H1 (cell line): ENCODE results near the gene GNRHR. TPM values are rescaled to one million over a fixed set of nuclear protein-coding genes. Genes with fewer than 3 reads are reported as not detected.

Experiments used
- CTCF ChIA-PET: fragments of 300-600 bp; sonication (Branson Sonifier 250); formaldehyde crosslinking; loops from one replicate; lab custom pipeline; 2021; ENCODE audit not compliant: partially characterized antibody; lab: Charles Lee
- POLR2A ChIA-PET: fragments of 300-600 bp; sonication (Branson Sonifier 250); formaldehyde crosslinking; loops from one replicate; lab custom pipeline; 2021; ENCODE audit warnings: inconsistent platforms; ENCODE audit not compliant: partially characterized antibody; lab: Charles Lee
- DNase-seq, 2 experiments: peaks; one replicate each; pipeline versions ENCODE4 v3.0.0 to v3.0.0-alpha.2; 2010 to 2022; ENCODE audit warnings: low spot score in 2 of 2, low read depth in 1 of 2, mixed read lengths in 1 of 2
- FAIRE-seq: peaks from 2 replicates; lab custom pipeline; 2011; peaks lifted over from hg19 to GRCh38; lab: Jason Lieb, UNC
- H2AFZ ChIP-seq: 2 replicates; pipeline ENCODE4 v1.8.1; 2012; ENCODE audit warnings: low read length, inconsistent platforms
- H2AK5ac ChIP-seq: 2 replicates; pipeline ENCODE4 v1.6.1; 2013; ENCODE audit warnings: low read depth, low read length
- H2BK120ac ChIP-seq: replicated peaks from 2 replicates; pipeline ENCODE3; 2013; ENCODE audit warnings: low read depth, low read length, inconsistent platforms
- H2BK12ac ChIP-seq: 2 replicates; pipeline ENCODE4 v1.6.1; 2013; ENCODE audit warnings: low read depth, low read length
- H2BK15ac ChIP-seq: 2 replicates; pipeline ENCODE4 v1.6.1; 2013; ENCODE audit warnings: low read length
- H2BK20ac ChIP-seq: 2 replicates; pipeline ENCODE4 v1.6.1; 2013; ENCODE audit warnings: low read length
- H2BK5ac ChIP-seq: 2 replicates; pipeline ENCODE4 v1.6.1; 2013; ENCODE audit warnings: low read depth, low read length
- H3K14ac ChIP-seq: 2 replicates; pipeline ENCODE4 v1.6.1; 2013; ENCODE audit warnings: inconsistent platforms; ENCODE audit not compliant: insufficient read length
- H3K18ac ChIP-seq: 2 replicates; pipeline ENCODE4 v1.6.1; 2013; ENCODE audit warnings: low read length; ENCODE audit errors: extremely low read depth
- H3K23ac ChIP-seq: 2 replicates; pipeline ENCODE4 v1.6.1; 2013; ENCODE audit warnings: inconsistent platforms; ENCODE audit not compliant: insufficient read length
- H3K23me2 ChIP-seq: 2 replicates; pipeline ENCODE4 v1.6.1; 2013; ENCODE audit warnings: low read depth, low read length
- H3K27ac ChIP-seq: 2 replicates; pipeline ENCODE4 v1.6.1; 2011; ENCODE audit warnings: low read depth, low read length, inconsistent platforms
- H3K27me3 ChIP-seq, 4 experiments: replicated peaks in 1 of 4; 1 replicate in 1 of 4; 2 replicates in 3 of 4; pipeline versions ENCODE4 v1.6.1 to v1.8.1; 2011 to 2013; ENCODE audit warnings: low read length in 3 of 4, mild to moderate bottlenecking in 3 of 4, inconsistent platforms in 2 of 4, mixed read lengths in 2 of 4, moderate library complexity in 1 of 4; ENCODE audit not compliant: control insufficient read depth in 3 of 4, insufficient read depth in 3 of 4; ENCODE audit errors: extremely low read depth in 1 of 4
- H3K36me3 ChIP-seq, 4 experiments: 2 replicates each; pipeline versions ENCODE4 v1.6.1 to v1.8.1; 2011 to 2013; ENCODE audit warnings: mild to moderate bottlenecking in 4 of 4, low read length in 3 of 4, moderate library complexity in 2 of 4, control low read depth in 1 of 4, inconsistent platforms in 1 of 4; ENCODE audit not compliant: insufficient read depth in 4 of 4, control insufficient read depth in 2 of 4
- H3K4ac ChIP-seq: replicated peaks from 2 replicates; pipeline ENCODE3; 2013; ENCODE audit warnings: low read length, low read depth, mixed read lengths, inconsistent platforms; ENCODE audit not compliant: insufficient read length
- H3K4me1 ChIP-seq, 4 experiments: replicated peaks in 1 of 4; 1 replicate in 1 of 4; 2 replicates in 3 of 4; pipeline versions ENCODE4 v1.6.1 to v1.8.1; 2011 to 2013; ENCODE audit warnings: low read length in 3 of 4, inconsistent platforms in 2 of 4, mixed read lengths in 1 of 4; ENCODE audit not compliant: insufficient read depth in 4 of 4, control insufficient read depth in 3 of 4
- H3K4me2 ChIP-seq, 2 experiments: 2 replicates each; pipeline versions ENCODE4 v1.6.1 to v1.8.1; 2011 to 2013; ENCODE audit warnings: low read depth in 2 of 2, low read length in 2 of 2, control low read depth in 1 of 2, inconsistent platforms in 1 of 2, mild to moderate bottlenecking in 1 of 2; ENCODE audit not compliant: insufficient read depth in 1 of 2
- H3K4me3 ChIP-seq, 4 experiments: fragments of 200-600, 300-600 bp in 1 of 4; sonication (generic), shearing (Covaris generic), sonication (Bioruptor Twin) in 1 of 4; 2 replicates each; pipeline versions ENCODE4 v1.5.1 to v1.8.1; 2011 to 2016; ENCODE audit warnings: low read length in 4 of 4, low read depth in 3 of 4, control low read depth in 2 of 4, inconsistent platforms in 2 of 4, mild to moderate bottlenecking in 2 of 4, mixed read lengths in 1 of 4, moderate library complexity in 1 of 4; ENCODE audit not compliant: insufficient read depth in 2 of 4; ENCODE audit errors: extremely low read depth in 1 of 4
- H3K56ac ChIP-seq: replicated peaks from 2 replicates; pipeline ENCODE3; 2013; ENCODE audit warnings: low read depth, mild to moderate bottlenecking, mixed read lengths, low read length, inconsistent platforms; ENCODE audit not compliant: insufficient read length
- H3K79me1 ChIP-seq: 2 replicates; pipeline ENCODE4 v1.6.1; 2013; ENCODE audit warnings: low read depth, low read length, control low read depth
- H3K79me2 ChIP-seq, 2 experiments: 2 replicates each; pipeline versions ENCODE4 v1.6.1 to v1.8.1; 2012 to 2013; ENCODE audit warnings: low read length in 2 of 2, mild to moderate bottlenecking in 2 of 2, inconsistent platforms in 1 of 2; ENCODE audit not compliant: insufficient read depth in 2 of 2, control insufficient read depth in 1 of 2
- H3K9ac ChIP-seq, 4 experiments: replicated peaks in 1 of 4; 1 replicate in 1 of 4; 2 replicates in 3 of 4; pipeline versions ENCODE4 v1.6.1 to v1.8.1; 2011 to 2013; ENCODE audit warnings: low read depth in 3 of 4, low read length in 3 of 4, control low read depth in 2 of 4, mild to moderate bottlenecking in 2 of 4, moderate library complexity in 2 of 4, inconsistent platforms in 1 of 4; ENCODE audit errors: extremely low read depth in 1 of 4
- H3K9me3 ChIP-seq, 2 experiments: 2 replicates each; pipeline versions ENCODE4 v1.6.1 to v1.8.1; 2012 to 2013; ENCODE audit warnings: mild to moderate bottlenecking in 2 of 2, moderate library complexity in 2 of 2, control low read depth in 1 of 2, inconsistent platforms in 1 of 2, low read depth in 1 of 2, low read length in 1 of 2, mixed read lengths in 1 of 2; ENCODE audit not compliant: insufficient read depth in 2 of 2
- H4K20me1 ChIP-seq, 2 experiments: replicated peaks in 1 of 2; 2 replicates each; pipeline versions ENCODE3 to v1.8.1; 2011 to 2013; ENCODE audit warnings: inconsistent platforms in 2 of 2, low read length in 2 of 2, mild to moderate bottlenecking in 1 of 2; ENCODE audit not compliant: insufficient read depth in 2 of 2, control insufficient read depth in 1 of 2
- H4K5ac ChIP-seq: 2 replicates; pipeline ENCODE4 v1.6.1; 2013; ENCODE audit warnings: low read length, low read depth, mixed read lengths, inconsistent platforms; ENCODE audit not compliant: insufficient read length
- H4K8ac ChIP-seq: 2 replicates; pipeline ENCODE4 v1.8.0; 2013; ENCODE audit warnings: mild to moderate bottlenecking, moderate library complexity, low read length, inconsistent platforms; ENCODE audit not compliant: insufficient read depth; ENCODE audit errors: extremely low read depth
- H4K91ac ChIP-seq: replicated peaks from 2 replicates; pipeline ENCODE3; 2013; ENCODE audit warnings: low read length, mixed read lengths, inconsistent platforms; ENCODE audit not compliant: insufficient read length
- ASH2L ChIP-seq: fragments of 200-600, 300-600 bp; sonication (generic); IDR thresholded peaks from one replicate; pipeline ENCODE4 v1.7.1; 2017; ENCODE audit warnings: low read length
- BACH1 ChIP-seq: IDR thresholded peaks from 2 replicates; pipeline ENCODE4 v1.6.1; 2012; ENCODE audit warnings: low read length, improper control_type of control experiment
- CREB1 ChIP-seq: IDR thresholded peaks from 2 replicates; pipeline ENCODE4 v1.6.1; 2012; ENCODE audit warnings: inconsistent platforms
- KDM4A ChIP-seq: IDR thresholded peaks from one replicate; pipeline ENCODE4 v1.7.1; 2012; ENCODE audit warnings: low read depth, mild to moderate bottlenecking, moderate library complexity, low read length, inconsistent platforms; ENCODE audit not compliant: severe bottlenecking
- KDM5A ChIP-seq: fragments of 200-600 bp; IDR thresholded peaks from 2 replicates; pipeline ENCODE4 v1.7.1; 2012; ENCODE audit warnings: mild to moderate bottlenecking, low read length, inconsistent platforms, mixed read lengths
- NRF1 ChIP-seq: IDR thresholded peaks from 2 replicates; pipeline ENCODE4 v1.6.1; 2011; ENCODE audit warnings: mild to moderate bottlenecking, low read depth, low read length, improper control_type of control experiment
- POLR2AphosphoS5 ChIP-seq: IDR thresholded peaks from 2 replicates; pipeline ENCODE4 v1.6.1; 2011; ENCODE audit warnings: low read depth, low read length
- POU5F1 ChIP-seq: IDR thresholded peaks from 2 replicates; pipeline ENCODE4 v1.6.1; 2011; ENCODE audit warnings: low read depth, mild to moderate bottlenecking, low read length, moderate library complexity
- RBBP5 ChIP-seq: IDR thresholded peaks from 2 replicates; pipeline ENCODE4 v1.7.1; 2012; ENCODE audit warnings: low read depth, mild to moderate bottlenecking, inconsistent platforms, low read length, moderate library complexity, borderline replicate concordance
- RFX5 ChIP-seq: IDR thresholded peaks from 2 replicates; pipeline ENCODE4 v1.6.1; 2011; ENCODE audit warnings: low read depth, low read length, improper control_type of control experiment, borderline replicate concordance
- RNF2 ChIP-seq: fragments of 200-900, 300-1000 bp; sonication (generic); IDR thresholded peaks from 2 replicates; pipeline ENCODE4 v1.7.1; 2016; ENCODE audit warnings: borderline replicate concordance, low read depth, mild to moderate bottlenecking, antibody characterized with exemption, low read length; ENCODE audit not compliant: poor library complexity, severe bottlenecking; ENCODE audit errors: missing control alignments
- RXRA ChIP-seq: IDR thresholded peaks from 2 replicates; pipeline ENCODE4 v1.6.1; 2011; ENCODE audit warnings: low read depth, mild to moderate bottlenecking, low read length, moderate library complexity; ENCODE audit not compliant: insufficient read depth
- SP1 ChIP-seq: IDR thresholded peaks from 2 replicates; pipeline ENCODE4 v1.6.1; 2011; ENCODE audit warnings: low read depth, low read length
- YY1 ChIP-seq: IDR thresholded peaks from 2 replicates; pipeline ENCODE4 v1.6.1; 2011; ENCODE audit warnings: low read depth, mild to moderate bottlenecking, low read length
- WGBS, 2 experiments: shearing (Covaris generic) in 1 of 2; methylation state at CpG; one replicate each; pipeline versions ENCODE4 v1.1.6 to v1.1.7; 2013 to 2015; ENCODE audit warnings: low lambda C conversion rate in 2 of 2, mixed read lengths in 2 of 2, inconsistent platforms in 1 of 2, low coverage in 1 of 2, missing lambda C conversion rate in 1 of 2; ENCODE audit not compliant: insufficient replicate concordance in 2 of 2, insufficient coverage in 1 of 2, insufficient read length in 1 of 2; ENCODE audit errors: extremely low coverage in 1 of 2, missing lambda C conversion rate in 1 of 2; 5-methylcytosine and 5-hydroxymethylcytosine counted together
- long read RNA-seq, 2 experiments: library from RNA in 1 of 2; library from capped mRNA in 1 of 2; stranded (forward); transcript quantifications; one replicate each; pipeline ENCODE4 v2.0.0, GENCODE V29; 2021; ENCODE audit warnings: inconsistent platforms in 1 of 2
- polyA minus RNA-seq, 3 experiments: library from RNA; depleted of rRNA, polyadenylated mRNA; stranded (reverse); fragments of >200 nt; gene quantifications; 1 replicate in 2 of 3; 2 replicates in 1 of 3; pipeline ENCODE4 v1.2.3, GENCODE V29; 2011
- polyA plus RNA-seq, 7 experiments: library from polyadenylated mRNA; depleted of rRNA in 3 of 7; stranded (reverse) in 5 of 7; unstranded in 2 of 7; fragments of >200 nt in 5 of 7; fragments of 200-250 nt in 2 of 7; gene quantifications; 1 replicate in 5 of 7; 2 replicates in 1 of 7; 4 replicates in 1 of 7; pipeline versions ENCODE4 v1.2.1 to v1.2.3, GENCODE V29; 2011 to 2013; ENCODE audit warnings: missing spikeins in 2 of 7, mixed read lengths in 2 of 7
- total RNA-seq: library from RNA; stranded (reverse); fragmentation: NEBNext Ultra II Directional; extraction: Animal tissue kit (Norgen Biotek cat#: 25700); gene quantifications from 2 replicates; pipeline ENCODE4 v1.2.1, GENCODE V29; 2021

The GNRHR gene
- total RNA-seq = not detected in 2 replicates
- polyA plus RNA-seq (2011; rRNA removed) = not detected in 2 replicates
- not detected for polyA plus RNA-seq (2011; cell fraction: cytosol; rRNA removed)
- not detected for polyA plus RNA-seq (2011; cell fraction: nucleus; rRNA removed)
- polyA plus RNA-seq (2012, experiment 1 of 2) = 0.08 to 0.15 TPM in 2 of 4 replicates, not detected in the others
- polyA plus RNA-seq (2012, experiment 2 of 2) = not detected
- polyA plus RNA-seq (2013, experiment 1 of 2) = not detected
- polyA plus RNA-seq (2013, experiment 2 of 2) = not detected
- not detected in 2 replicates for polyA minus RNA-seq (2011; rRNA and poly(A)+ RNA removed)
- not detected for polyA minus RNA-seq (2011; cell fraction: cytosol; rRNA and poly(A)+ RNA removed)
- polyA minus RNA-seq (2011; cell fraction: nucleus; rRNA and poly(A)+ RNA removed) = not detected
- long read RNA-seq, experiment 1 = 0 reads
- long read RNA-seq, experiment 2 = 0 reads

GRCh38 chr4:67754288-67754687, at the start of gene GNRHR:
Gene GNRHR (minus strand): TSS chr4:67754388. CDS start chr4:67754335, 53 bp downstream.
- H3K18ac ChIP-seq = no peak within 1 kb of the TSS
- H3K4ac ChIP-seq = no peak within 1 kb of the TSS
- no peak within 1 kb of the TSS for H4K5ac ChIP-seq
- peaks cover 0 to 7% (median 3%) of the 10 kb centered on the region in 4 experiments; a peak in 2 of 7 replicates for H3K4me1 ChIP-seq
- no peaks in the 10 kb centered on the region for H3K23me2 ChIP-seq
- no peak within 1 kb of the TSS for H3K23ac ChIP-seq
- H2BK12ac ChIP-seq = no peak within 1 kb of the TSS
- no peaks in the 10 kb centered on the region for H3K9me3 ChIP-seq
- no peak within 1 kb of the TSS for H2AFZ ChIP-seq
- H3K79me1 ChIP-seq = no peaks in the 10 kb centered on the region
- FAIRE-seq (no peak), DNase-seq (no peak)
- H3K14ac ChIP-seq = no peak within 1 kb of the TSS
- H3K56ac ChIP-seq = no peak within 1 kb of the TSS
- no peak within 1 kb of the TSS for H2AK5ac ChIP-seq
- no peaks in the 10 kb centered on the region for H3K36me3 ChIP-seq
- no peak within 1 kb of the TSS for H4K91ac ChIP-seq
- H4K8ac ChIP-seq = no peak within 1 kb of the TSS
- no peak within 1 kb of the TSS for H2BK120ac ChIP-seq
- no peak within 1 kb of the TSS for H2BK20ac ChIP-seq
- H3K27me3 ChIP-seq = no peaks in the 10 kb centered on the region
- CTCF ChIA-PET = interaction anchor here (1.1 to 1.4 kb wide), 4 partner anchors 9 to 31 kb away, joined by 3 to 5 read pairs (median 3); no protein-coding TSS in a partner anchor
- H3K4me2 ChIP-seq = no peak within 1 kb of the TSS
- H4K20me1 ChIP-seq = no peaks in the 10 kb centered on the region
- WGBS, 2 experiments = 97% methylated on average over 3 of the region's 3 CpGs; no CpG with 5 or more reads in 1 of the 2 experiments
- H3K4me3 ChIP-seq = no peak within 1 kb of the TSS
- H2BK15ac ChIP-seq = no peak within 1 kb of the TSS
- POLR2A ChIA-PET = no interaction called here
- H3K79me2 ChIP-seq = no peaks in the 10 kb centered on the region
- H3K9ac ChIP-seq = no peak within 1 kb of the TSS
- no peak within 1 kb of the TSS for H3K27ac ChIP-seq
- no peak within 1 kb of the TSS for H2BK5ac ChIP-seq
- TF ChIP-seq CREB1 = no peak
- TF ChIP-seq SP1 = no peak
- no peak for TF ChIP-seq RBBP5
- no peak for TF ChIP-seq ASH2L
- no peak for TF ChIP-seq KDM5A
- TF ChIP-seq KDM4A = no peak
- TF ChIP-seq POU5F1 = no peak
- no peak for TF ChIP-seq NRF1
- TF ChIP-seq BACH1 = no peak
- no peak for TF ChIP-seq RXRA
- no peak for TF ChIP-seq RNF2
- no peak for TF ChIP-seq POLR2AphosphoS5
- no peak for TF ChIP-seq YY1
- no peak for TF ChIP-seq RFX5
